Memory B cell (primary cell): ENCODE measurements around the gene RIC3.

Experiments used
- ATAC-seq: fragments of 150-1000 bp; cut with Tn5 transposase; 2 replicates; pipeline ENCODE4 v1.10.0; 2021; ENCODE audit warnings: low read depth, mild to moderate bottlenecking, moderate library complexity
- DNase-seq, 2 donors: peaks; one replicate each; pipeline ENCODE4 v3.0.0; 2022; ENCODE audit warnings: low spot score in 2 of 2
- H3K27ac Mint-ChIP-seq: one replicate; pipeline ENCODE4 v1.8.0; 2022; ENCODE audit warnings: mild to moderate bottlenecking, moderate library complexity, mixed read lengths
- H3K27me3 Mint-ChIP-seq: one replicate; pipeline ENCODE4 v1.8.0; 2022; ENCODE audit warnings: mixed read lengths
- H3K36me3 Mint-ChIP-seq: one replicate; pipeline ENCODE4 v1.8.0; 2022; ENCODE audit warnings: mild to moderate bottlenecking, mixed read lengths
- H3K4me1 Mint-ChIP-seq: one replicate; pipeline ENCODE4 v1.8.0; 2022; ENCODE audit warnings: mixed read lengths
- H3K4me3 Mint-ChIP-seq: one replicate; pipeline ENCODE4 v1.8.0; 2022; ENCODE audit warnings: mild to moderate bottlenecking, moderate library complexity, mixed read lengths
- H3K9me3 Mint-ChIP-seq: one replicate; pipeline ENCODE4 v1.8.0; 2022; ENCODE audit warnings: mixed read lengths

The RIC3 gene

GRCh38 chr11:8056810-8057463 is 111.9 kb downstream of the RIC3 start:
- H3K27me3 Mint-ChIP-seq, result peaks cover 11% of the 10 kb centered on the region
- no peaks in the 10 kb centered on the region for H3K9me3 Mint-ChIP-seq
- no peaks in the 10 kb centered on the region for H3K4me1 Mint-ChIP-seq
- no peak overlapping the region for H3K4me3 Mint-ChIP-seq
- DNase-seq (peak in 1 of 2 donors; percentile 2), ATAC-seq (no peak)
- H3K36me3 Mint-ChIP-seq, result no peaks in the 10 kb centered on the region
- H3K27ac Mint-ChIP-seq, result no peak overlapping the region
